IMR-90 (cell line): ENCODE results near the gene LAMA2. TPM values are rescaled to one million over a fixed set of nuclear protein-coding genes. Genes with fewer than 3 reads are reported as not detected.

ENCODE experiments used
- ATAC-seq: fragments of 200-7000 bp; cut with Tn5 transposase; 2 replicates; pipeline ENCODE4 v1.9.1; 2020; ENCODE audit warnings: low read depth, mild to moderate bottlenecking, moderate library complexity
- BruUV-seq: library from RNA; stranded (reverse); fragments of 400-500 nt; replicated peaks from 2 replicates; lab custom pipeline; 2021; lab: Mats Ljungman, UMichigan
- CTCF ChIA-PET: fragments of 300-600 bp; formaldehyde crosslinking; extraction: SDS; loops from one replicate; lab custom pipeline; 2021; ENCODE audit warnings: antibody characterized with exemption; lab: Yijun Ruan, JAX
- POLR2A ChIA-PET: fragments of 300-600 bp; sonication (Branson Sonifier 250); formaldehyde crosslinking; loops from one replicate; lab custom pipeline; 2022; ENCODE audit warnings: antibody characterized with exemption; ENCODE audit not compliant: unreplicated experiment; lab: Charles Lee
- DNase-seq: peaks from one replicate; pipeline ENCODE4 v3.0.0; 2013
- H2AFZ ChIP-seq: replicated peaks from 2 replicates; pipeline ENCODE3; 2013; ENCODE audit warnings: low read length, mild to moderate bottlenecking; ENCODE audit not compliant: poor library complexity
- H2AK5ac ChIP-seq: 2 replicates; pipeline ENCODE4 v1.6.1; 2013; ENCODE audit warnings: low read depth, low read length, inconsistent platforms
- H2AK9ac ChIP-seq: replicated peaks from 2 replicates; pipeline ENCODE3; 2013; ENCODE audit warnings: mild to moderate bottlenecking, low read depth, low read length, moderate library complexity; ENCODE audit not compliant: poor library complexity
- H2BK120ac ChIP-seq: 2 replicates; pipeline ENCODE4 v1.6.1; 2013; ENCODE audit warnings: low read depth, low read length, inconsistent platforms
- H2BK15ac ChIP-seq: 3 replicates; pipeline ENCODE4 v1.6.1; 2013; ENCODE audit warnings: low read depth, low read length, inconsistent platforms
- H2BK20ac ChIP-seq: 2 replicates; pipeline ENCODE4 v1.6.1; 2013; ENCODE audit warnings: low read depth, mild to moderate bottlenecking, inconsistent platforms, low read length, moderate library complexity
- H2BK5ac ChIP-seq: 2 replicates; pipeline ENCODE4 v1.6.1; 2013; ENCODE audit warnings: mild to moderate bottlenecking, low read depth, low read length, inconsistent platforms; ENCODE audit not compliant: poor library complexity, severe bottlenecking
- H3K14ac ChIP-seq: replicated peaks from 2 replicates; pipeline ENCODE4 v1.6.1; 2013; ENCODE audit warnings: low read depth, low read length, inconsistent platforms
- H3K18ac ChIP-seq: 2 replicates; pipeline ENCODE4 v1.6.1; 2013; ENCODE audit warnings: low read depth, low read length, control low read depth
- H3K23ac ChIP-seq: 2 replicates; pipeline ENCODE4 v1.6.1; 2013; ENCODE audit warnings: low read depth, low read length, inconsistent platforms
- H3K27ac ChIP-seq: 2 replicates; pipeline ENCODE4 v1.5.1; 2013; ENCODE audit warnings: mild to moderate bottlenecking, control low read depth, low read length; ENCODE audit not compliant: insufficient read depth
- H3K27me3 ChIP-seq: 2 replicates; pipeline ENCODE4 v1.6.1; 2013; ENCODE audit warnings: low read length; ENCODE audit not compliant: control insufficient read depth, insufficient read depth
- H3K36me3 ChIP-seq: 2 replicates; pipeline ENCODE4 v1.6.1; 2013; ENCODE audit warnings: low read length, mixed read lengths; ENCODE audit not compliant: control insufficient read depth, insufficient read depth
- H3K4ac ChIP-seq: 2 replicates; pipeline ENCODE4 v1.6.1; 2013; ENCODE audit warnings: low read depth, low read length, inconsistent platforms
- H3K4me1 ChIP-seq: 2 replicates; pipeline ENCODE4 v1.6.1; 2013; ENCODE audit warnings: low read length, mixed read lengths; ENCODE audit not compliant: control insufficient read depth, insufficient read depth
- H3K4me2 ChIP-seq: 2 replicates; pipeline ENCODE4 v1.6.1; 2013; ENCODE audit warnings: low read depth, mild to moderate bottlenecking, control low read depth, low read length, moderate library complexity
- H3K4me3 ChIP-seq: 2 replicates; pipeline ENCODE4 v1.5.1; 2013; ENCODE audit warnings: low read depth, mild to moderate bottlenecking, control low read depth, low read length, moderate library complexity; ENCODE audit not compliant: insufficient read depth
- H3K56ac ChIP-seq: 2 replicates; pipeline ENCODE4 v1.6.1; 2013; ENCODE audit warnings: low read length, inconsistent platforms; ENCODE audit not compliant: insufficient read depth; ENCODE audit errors: extremely low read depth
- H3K79me1 ChIP-seq, 2 experiments: 2 replicates each; pipeline ENCODE4 v1.6.1; 2013; ENCODE audit warnings: low read length in 2 of 2, inconsistent platforms in 1 of 2, low read depth in 1 of 2
- H3K9ac ChIP-seq: 2 replicates; pipeline ENCODE4 v1.6.1; 2013; ENCODE audit warnings: low read depth, low read length, control low read depth
- H3K9me1 ChIP-seq: 2 replicates; pipeline ENCODE4 v1.6.1; 2013; ENCODE audit warnings: low read length, inconsistent platforms; ENCODE audit not compliant: insufficient read depth
- H3K9me3 ChIP-seq: 2 replicates; pipeline ENCODE4 v1.6.1; 2013; ENCODE audit warnings: low read length; ENCODE audit not compliant: control insufficient read depth, insufficient read depth
- H4K20me1 ChIP-seq: 2 replicates; pipeline ENCODE4 v1.6.1; 2013; ENCODE audit warnings: low read length, inconsistent platforms; ENCODE audit not compliant: insufficient read depth
- H4K5ac ChIP-seq: 2 replicates; pipeline ENCODE4 v1.6.1; 2013; ENCODE audit warnings: mild to moderate bottlenecking, low read depth, low read length, control low read depth
- H4K8ac ChIP-seq, 2 experiments: 2 replicates each; pipeline ENCODE4 v1.6.1; 2013; ENCODE audit warnings: low read depth in 2 of 2, low read length in 2 of 2, control low read depth in 1 of 2, inconsistent platforms in 1 of 2
- H4K91ac ChIP-seq: 2 replicates; pipeline ENCODE4 v1.6.1; 2013; ENCODE audit warnings: low read depth, low read length, inconsistent platforms; ENCODE audit not compliant: insufficient read depth
- BHLHE40 ChIP-seq: fragments of 150-350 bp; IDR thresholded peaks from 2 replicates; pipeline ENCODE4 v1.6.1; 2016; ENCODE audit warnings: mild to moderate bottlenecking, low read depth, low read length
- MAFK ChIP-seq: IDR thresholded peaks from 2 replicates; pipeline ENCODE4 v1.6.1; 2012; ENCODE audit warnings: low read depth, low read length, improper control_type of control experiment
- MAZ ChIP-seq: IDR thresholded peaks from 2 replicates; pipeline ENCODE4 v1.6.1; 2012; ENCODE audit warnings: low read depth, mild to moderate bottlenecking, low read length, improper control_type of control experiment, moderate library complexity, borderline replicate concordance
- POLR2A ChIP-seq: IDR thresholded peaks from 2 replicates; pipeline ENCODE4 v1.6.1; 2012; ENCODE audit warnings: mild to moderate bottlenecking, low read depth, low read length
- RCOR1 ChIP-seq: IDR thresholded peaks from 2 replicates; pipeline ENCODE4 v1.6.1; 2012; ENCODE audit warnings: mild to moderate bottlenecking, low read length, improper control_type of control experiment; ENCODE audit not compliant: insufficient replicate concordance
- RFX5 ChIP-seq: IDR thresholded peaks from 2 replicates; pipeline ENCODE4 v1.8.0; 2012; ENCODE audit warnings: low read depth, mild to moderate bottlenecking, low read length, moderate library complexity
- dilution Hi-C: fragments of 300-500 bp; cut with HindIII; formaldehyde crosslinking; loops from one replicate; pipeline ENCODE4 v1.14.3; 2018; ENCODE audit warnings: low sequenced_read_pairs; ENCODE audit not compliant: unreplicated experiment
- in situ Hi-C: fragments of 300-500 bp; cut with MboI; formaldehyde crosslinking; loops from 3 replicates; pipeline ENCODE4 v1.14.3; 2019; ENCODE audit warnings: low sequenced_read_pairs, inconsistent platforms, mixed read lengths
- intact Hi-C: fragments of 100-400 bp; cut with micrococcal nuclease; formaldehyde crosslinking; loops from 2 replicates; pipeline ENCODE4 v1.10.0; 2022
- polyA plus RNA-seq, 3 experiments: library from polyadenylated mRNA; depleted of rRNA; stranded (reverse); fragments of >200 nt; gene quantifications; 2 replicates each; pipeline ENCODE4 v1.2.3, GENCODE V29; 2012; ENCODE audit warnings: low replicate concordance in 1 of 3
- total RNA-seq: library from RNA; depleted of rRNA; stranded (reverse); fragments of >200 nt; gene quantifications from 2 replicates; pipeline ENCODE4 v1.2.3, GENCODE V29; 2012
- TF ChIP-seq, protein P1 (sequence below): conservative IDR thresholded peaks from 2 replicates; pipeline ENCODE4 v1.5.1; 2012; ENCODE audit warnings: mild to moderate bottlenecking, low read depth, low read length, improper control_type of control experiment
- TF ChIP-seq, protein P2 (sequence below): fragments of 150-350 bp; IDR thresholded peaks from 2 replicates; pipeline ENCODE4 v1.6.1; 2017; ENCODE audit warnings: mild to moderate bottlenecking, antibody characterized with exemption, low read length, low read depth
- TF ChIP-seq, protein P3 (sequence below): fragments of 150-350 bp; IDR thresholded peaks from 2 replicates; pipeline ENCODE4 v1.6.1; 2016; ENCODE audit warnings: low read depth, mild to moderate bottlenecking, low read length, moderate library complexity, borderline replicate concordance

LAMA2 gene
- total and polyA plus RNA-seq, 2 of the 4 experiments (the other 2 are of a cell fraction): 9.9 to 13.3 TPM

DNA sequence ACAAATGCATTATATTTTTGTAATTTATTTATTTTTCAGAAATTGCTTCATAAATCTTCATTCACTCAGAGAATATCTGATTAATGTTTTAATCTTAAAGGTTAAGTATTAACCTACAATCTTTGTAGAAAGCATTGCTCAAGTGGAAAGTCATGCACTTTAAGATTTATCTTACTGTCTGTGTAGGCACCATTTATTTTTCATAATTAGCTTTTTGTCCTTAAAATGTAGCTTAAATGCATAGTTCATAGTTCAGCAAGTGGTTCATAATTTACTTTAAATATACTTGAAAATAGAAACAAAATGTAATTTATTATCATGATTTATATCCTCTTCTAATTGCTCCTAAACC is 397.3 kb downstream of the LAMA2 start:
- POLR2A ChIA-PET: no interaction called here
- H3K79me1 ChIP-seq: no peaks in the 10 kb centered on the region
- H4K20me1 ChIP-seq: no peaks in the 10 kb centered on the region
- H4K5ac ChIP-seq: no peak overlapping the region
- H3K9me1 ChIP-seq: no peaks in the 10 kb centered on the region
- no TSS peak for BruUV-seq
- no peak overlapping the region for H2AFZ ChIP-seq
- no peak overlapping the region for H3K4me3 ChIP-seq
- ATAC-seq (no peak), DNase-seq (no peak)
- H3K36me3 ChIP-seq: no peaks in the 10 kb centered on the region
- H4K91ac ChIP-seq: no peak overlapping the region
- TF ChIP-seq, protein P1, sequence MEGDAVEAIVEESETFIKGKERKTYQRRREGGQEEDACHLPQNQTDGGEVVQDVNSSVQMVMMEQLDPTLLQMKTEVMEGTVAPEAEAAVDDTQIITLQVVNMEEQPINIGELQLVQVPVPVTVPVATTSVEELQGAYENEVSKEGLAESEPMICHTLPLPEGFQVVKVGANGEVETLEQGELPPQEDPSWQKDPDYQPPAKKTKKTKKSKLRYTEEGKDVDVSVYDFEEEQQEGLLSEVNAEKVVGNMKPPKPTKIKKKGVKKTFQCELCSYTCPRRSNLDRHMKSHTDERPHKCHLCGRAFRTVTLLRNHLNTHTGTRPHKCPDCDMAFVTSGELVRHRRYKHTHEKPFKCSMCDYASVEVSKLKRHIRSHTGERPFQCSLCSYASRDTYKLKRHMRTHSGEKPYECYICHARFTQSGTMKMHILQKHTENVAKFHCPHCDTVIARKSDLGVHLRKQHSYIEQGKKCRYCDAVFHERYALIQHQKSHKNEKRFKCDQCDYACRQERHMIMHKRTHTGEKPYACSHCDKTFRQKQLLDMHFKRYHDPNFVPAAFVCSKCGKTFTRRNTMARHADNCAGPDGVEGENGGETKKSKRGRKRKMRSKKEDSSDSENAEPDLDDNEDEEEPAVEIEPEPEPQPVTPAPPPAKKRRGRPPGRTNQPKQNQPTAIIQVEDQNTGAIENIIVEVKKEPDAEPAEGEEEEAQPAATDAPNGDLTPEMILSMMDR: no peak
- no peak for TF ChIP-seq MAFK
- TF ChIP-seq BHLHE40: no peak
- no peak for TF ChIP-seq RCOR1
- no peak for TF ChIP-seq POLR2A
- TF ChIP-seq RFX5: no peak
- TF ChIP-seq, protein P2, sequence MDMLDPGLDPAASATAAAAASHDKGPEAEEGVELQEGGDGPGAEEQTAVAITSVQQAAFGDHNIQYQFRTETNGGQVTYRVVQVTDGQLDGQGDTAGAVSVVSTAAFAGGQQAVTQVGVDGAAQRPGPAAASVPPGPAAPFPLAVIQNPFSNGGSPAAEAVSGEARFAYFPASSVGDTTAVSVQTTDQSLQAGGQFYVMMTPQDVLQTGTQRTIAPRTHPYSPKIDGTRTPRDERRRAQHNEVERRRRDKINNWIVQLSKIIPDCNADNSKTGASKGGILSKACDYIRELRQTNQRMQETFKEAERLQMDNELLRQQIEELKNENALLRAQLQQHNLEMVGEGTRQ: no peak
- TF ChIP-seq, protein P3, sequence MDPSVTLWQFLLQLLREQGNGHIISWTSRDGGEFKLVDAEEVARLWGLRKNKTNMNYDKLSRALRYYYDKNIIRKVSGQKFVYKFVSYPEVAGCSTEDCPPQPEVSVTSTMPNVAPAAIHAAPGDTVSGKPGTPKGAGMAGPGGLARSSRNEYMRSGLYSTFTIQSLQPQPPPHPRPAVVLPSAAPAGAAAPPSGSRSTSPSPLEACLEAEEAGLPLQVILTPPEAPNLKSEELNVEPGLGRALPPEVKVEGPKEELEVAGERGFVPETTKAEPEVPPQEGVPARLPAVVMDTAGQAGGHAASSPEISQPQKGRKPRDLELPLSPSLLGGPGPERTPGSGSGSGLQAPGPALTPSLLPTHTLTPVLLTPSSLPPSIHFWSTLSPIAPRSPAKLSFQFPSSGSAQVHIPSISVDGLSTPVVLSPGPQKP: no peak
- TF ChIP-seq MAZ: no peak
- H3K27me3 ChIP-seq: no peaks in the 10 kb centered on the region
- no peak overlapping the region for H3K4me2 ChIP-seq
- in situ Hi-C loops (no loop called here), intact Hi-C loops (no loop called here), dilution Hi-C loops (no loop called here)
- H3K4me1 ChIP-seq: 0 out of 2 replicates have a peak, but pooled peaks cover 2% of the 10 kb centered on the region
- H3K56ac ChIP-seq: no peak overlapping the region
- no peak overlapping the region for H2BK15ac ChIP-seq
- no peak overlapping the region for H2AK9ac ChIP-seq
- no peak overlapping the region for H3K14ac ChIP-seq
- no peak overlapping the region for H3K18ac ChIP-seq
- no peak overlapping the region for H3K27ac ChIP-seq
- no peak overlapping the region for H2AK5ac ChIP-seq
- H2BK120ac ChIP-seq: no peak overlapping the region
- no peaks in the 10 kb centered on the region for H3K9me3 ChIP-seq
- no peak overlapping the region for H3K4ac ChIP-seq
- H3K9ac ChIP-seq: no peak overlapping the region
- no peak overlapping the region for H2BK20ac ChIP-seq
- H2BK5ac ChIP-seq: no peak overlapping the region
- H3K23ac ChIP-seq: no peak overlapping the region
- CTCF ChIA-PET: no interaction called here
- no peak overlapping the region for H4K8ac ChIP-seq
